Measurements from ENCODE around the gene SYNPO2. TPM values are rescaled to one million over a fixed set of nuclear protein-coding genes. Genes with fewer than 3 reads are reported as not detected.
A peak's percentile ranks its signal among the peaks of the same experiment; 100 is the strongest.

Gene SYNPO2
- total RNA-seq, 1 experiment from 2014 or later = 0.87 TPM

- Histone ChIP-seq H3K4me3 (no peak overlapping the region), H3K4me2 (no peak overlapping the region), H4K20me1 (ENCODE audit: insufficient read depth) (no peaks in the 10 kb centered on the region), H3K27ac (no peak overlapping the region), H3K4me1 (replicated peaks; ENCODE audit: insufficient read depth) (no peaks in the 10 kb centered on the region), H2AFZ (no peak overlapping the region), H3K9me2 (ENCODE audit: insufficient read depth) (no peaks in the 10 kb centered on the region), H3F3A (ENCODE audit: insufficient read depth, low read depth) (no peaks in the 10 kb centered on the region), H3K27me3 (ENCODE audit: insufficient read depth, low read depth) (no peaks in the 10 kb centered on the region), H3K9me3 (ENCODE audit: insufficient read depth, low read depth) (no peaks in the 10 kb centered on the region), H3K79me2 (ENCODE audit: low read depth) (no peaks in the 10 kb centered on the region), H3K36me3 (ENCODE audit: low read depth) (no peaks in the 10 kb centered on the region)
- intact Hi-C loops (cut with micrococcal nuclease; ENCODE audit: unreplicated experiment) = loop anchor here (5.0 kb wide), 2 partner anchors 308 to 1073 kb away; no protein-coding TSS in a partner anchor
- no TSS peak for BruUV-seq (replicated peaks)
- CTCF ChIA-PET = no interaction called here
- POLR2A ChIA-PET (ENCODE audit: unreplicated experiment) = no interaction called here
- TF ChIP-seq CTCF (conservative IDR thresholded peaks at IDR 0.05) (no peak), EZH2 (IDR thresholded peaks at IDR 0.05; ENCODE audit: low read depth) (no peak)
- DNase-seq = no peak
Observed at GRCh38 chr4:118979712-118980111, 91.1 kb downstream of the SYNPO2 start.

GRCh38 chr4:118981171-118981838 is 92.7 kb downstream of the SYNPO2 start:
- H3F3A ChIP-seq (ENCODE audit: insufficient read depth, low read depth) = no peaks in the 10 kb centered on the region
- BruUV-seq (replicated peaks) = no TSS peak
- intact Hi-C loops (cut with micrococcal nuclease; ENCODE audit: unreplicated experiment) = loop anchor here (5.0 kb wide), 2 partner anchors 306 to 1071 kb away; no protein-coding TSS in a partner anchor
- H3K79me2 ChIP-seq (ENCODE audit: low read depth) = no peaks in the 10 kb centered on the region
- no peaks in the 10 kb centered on the region for H4K20me1 ChIP-seq (ENCODE audit: insufficient read depth)
- H3K36me3 ChIP-seq (ENCODE audit: low read depth) = no peaks in the 10 kb centered on the region
- ChIA-PET POLR2A (ENCODE audit: unreplicated experiment) (no interaction called here), CTCF (interaction anchor here (0.6 kb wide), 1 partner anchor 62 kb away, joined by 4 read pairs; no protein-coding TSS in a partner anchor)
- H3K4me2 ChIP-seq = no peak overlapping the region
- H3K9me2 ChIP-seq (ENCODE audit: insufficient read depth) = no peaks in the 10 kb centered on the region
- no peak overlapping the region for H3K4me3 ChIP-seq
- H3K27me3 ChIP-seq (ENCODE audit: insufficient read depth, low read depth) = no peaks in the 10 kb centered on the region
- no peaks in the 10 kb centered on the region for H3K4me1 ChIP-seq (replicated peaks; ENCODE audit: insufficient read depth)
- DNase-seq = no peak
- TF ChIP-seq EZH2 (IDR thresholded peaks at IDR 0.05; ENCODE audit: low read depth) = no peak
- no peak for TF ChIP-seq CTCF (conservative IDR thresholded peaks at IDR 0.05)
- H3K27ac ChIP-seq = no peak overlapping the region
- no peaks in the 10 kb centered on the region for H3K9me3 ChIP-seq (ENCODE audit: insufficient read depth, low read depth)
- no peak overlapping the region for H2AFZ ChIP-seq

- Histone ChIP-seq H3K4me3 (no peak overlapping the region), H2AFZ (no peak overlapping the region), H3K4me2 (no peak overlapping the region), H3K4me1 (replicated peaks; ENCODE audit: insufficient read depth) (no peaks in the 10 kb centered on the region), H3K9me2 (ENCODE audit: insufficient read depth) (no peaks in the 10 kb centered on the region), H3K27me3 (ENCODE audit: insufficient read depth, low read depth) (no peaks in the 10 kb centered on the region), H3K27ac (no peak overlapping the region), H3F3A (ENCODE audit: insufficient read depth, low read depth) (no peaks in the 10 kb centered on the region), H3K79me2 (ENCODE audit: low read depth) (no peaks in the 10 kb centered on the region), H4K20me1 (ENCODE audit: insufficient read depth) (no peaks in the 10 kb centered on the region), H3K9me3 (ENCODE audit: insufficient read depth, low read depth) (no peaks in the 10 kb centered on the region), H3K36me3 (ENCODE audit: low read depth) (no peaks in the 10 kb centered on the region)
- peak; percentile 81 for TF ChIP-seq CTCF (conservative IDR thresholded peaks at IDR 0.05)
- TF ChIP-seq EZH2 (IDR thresholded peaks at IDR 0.05; ENCODE audit: low read depth) = no peak
- POLR2A ChIA-PET (ENCODE audit: unreplicated experiment) = no interaction called here
- no TSS peak for BruUV-seq (replicated peaks)
- CTCF ChIA-PET = no interaction called here
- DNase-seq = peak; percentile 29 to 45
- intact Hi-C loops (cut with micrococcal nuclease; ENCODE audit: unreplicated experiment) = loop anchor here (2.0 to 5.0 kb wide), 3 partner anchors 305 to 1070 kb away; no protein-coding TSS in a partner anchor
Observed at GRCh38 chr4:118981839-118982381, 93.3 kb downstream of the SYNPO2 start.

Data from PC-9 (cell line).